ENCODE data around the gene GMEB2.

The GMEB2 gene

GRCh38 chr20:63552481-63553249 lies 74.2 kb downstream of the GMEB2 start:
- TF ChIP-seq CTCF (IDR thresholded peaks at IDR 0.05; ENCODE audit: borderline replicate concordance, insufficient read depth, low read depth, low read length), result no peak
- no peak overlapping the region for H3K4me3 ChIP-seq (ENCODE audit: low read depth, low read length)

- no peak overlapping the region for H3K4me3 ChIP-seq (ENCODE audit: low read depth, low read length)
These were observed 75.8 kb downstream of the GMEB2 start for GRCh38 chr20:63551068-63551467.

GRCh38 chr20:63549679-63550282 lies 77.1 kb downstream of the GMEB2 start:
- TF ChIP-seq CTCF (IDR thresholded peaks at IDR 0.05; ENCODE audit: borderline replicate concordance, insufficient read depth, low read depth, low read length), result no peak
- H3K4me3 ChIP-seq (ENCODE audit: low read depth, low read length), result no peak overlapping the region

More at GRCh38 chr20:63551068-63551467, 75.8 kb downstream of the GMEB2 start:
- TF ChIP-seq CTCF (IDR thresholded peaks at IDR 0.05; ENCODE audit: borderline replicate concordance, insufficient read depth, low read depth, low read length), result no peak

- H3K4me3 ChIP-seq (ENCODE audit: low read depth, low read length), result no peak overlapping the region
- no peak for TF ChIP-seq CTCF (IDR thresholded peaks at IDR 0.05; ENCODE audit: borderline replicate concordance, insufficient read depth, low read depth, low read length)
These were observed 77.9 kb downstream of the GMEB2 start for GRCh38 chr20:63549019-63549418.

GRCh38 chr20:63548542-63548941 lies 78.4 kb downstream of the GMEB2 start:
- no peak for TF ChIP-seq CTCF (IDR thresholded peaks at IDR 0.05; ENCODE audit: borderline replicate concordance, insufficient read depth, low read depth, low read length)
- H3K4me3 ChIP-seq (ENCODE audit: low read depth, low read length), result no peak overlapping the region

- no peak within 1 kb of the TSS for H3K4me3 ChIP-seq (ENCODE audit: low read depth, low read length)
- TF ChIP-seq CTCF (IDR thresholded peaks at IDR 0.05; ENCODE audit: borderline replicate concordance, insufficient read depth, low read depth, low read length), result no peak
These were observed 79.0 kb downstream of the GMEB2 start, which contains the start of gene SRMS for GRCh38 chr20:63547725-63548480. SRMS (minus strand) TSS chr20:63547749; CDS start chr20:63547463, 286 bp downstream.
